ENCODE results near the gene MTG1. TPM values are rescaled to one million over a fixed set of nuclear protein-coding genes. Genes with fewer than 3 reads are reported as not detected.

The MTG1 gene
- total and polyA plus RNA-seq, 12 donors = 24.0 to 118 (median 48.8) TPM

DNA sequence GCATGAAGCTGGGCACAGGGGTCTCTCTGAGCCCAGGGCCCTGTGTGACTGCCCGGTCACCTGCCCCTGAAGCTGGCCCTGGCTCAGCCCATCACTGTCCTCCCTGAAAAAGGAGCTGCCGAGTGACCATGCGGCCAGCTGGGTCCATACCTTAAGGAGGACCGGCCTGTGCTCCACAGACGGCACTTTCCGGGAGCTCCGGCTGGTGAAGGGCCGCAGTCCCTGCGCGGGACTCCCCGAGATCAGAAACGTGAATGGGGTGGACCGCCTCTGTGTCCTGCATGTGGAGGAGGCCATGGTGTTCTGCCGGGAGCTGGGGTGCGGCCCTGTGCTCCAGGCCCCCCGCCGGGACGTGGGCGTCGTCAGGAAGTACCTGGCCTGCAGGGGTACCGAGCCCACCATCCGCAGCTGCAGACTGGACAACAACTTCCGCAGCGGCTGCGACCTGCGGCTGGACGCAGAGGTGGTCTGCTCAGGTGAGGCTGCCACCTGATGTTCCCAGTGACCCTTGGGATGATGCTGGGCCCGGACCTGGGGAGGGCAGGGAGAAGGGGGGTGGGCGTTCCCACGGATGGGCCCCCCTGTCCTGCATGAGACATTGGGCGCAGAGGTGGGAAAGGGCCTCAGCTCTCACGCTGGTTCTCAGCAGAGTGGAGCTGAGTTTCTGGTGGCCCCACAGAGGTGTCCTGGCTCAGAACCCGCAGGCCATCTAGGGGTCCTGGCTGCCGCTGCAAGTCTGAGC, 63.3 kb downstream of the MTG1 start:
- Histone ChIP-seq H3K9me3 (replicated peaks in 1 of 3) (no peaks in the 10 kb centered on the region), H3K27me3 (no peaks in the 10 kb centered on the region), H3K4me1 (replicated peaks in 1 of 2) (no peaks in the 10 kb centered on the region), H3K36me3 (replicated peaks in 1 of 2) (no peaks in the 10 kb centered on the region), H3K27ac (no peak overlapping the region), H3K4me3 (no peak overlapping the region)
- TF ChIP-seq, protein P1, sequence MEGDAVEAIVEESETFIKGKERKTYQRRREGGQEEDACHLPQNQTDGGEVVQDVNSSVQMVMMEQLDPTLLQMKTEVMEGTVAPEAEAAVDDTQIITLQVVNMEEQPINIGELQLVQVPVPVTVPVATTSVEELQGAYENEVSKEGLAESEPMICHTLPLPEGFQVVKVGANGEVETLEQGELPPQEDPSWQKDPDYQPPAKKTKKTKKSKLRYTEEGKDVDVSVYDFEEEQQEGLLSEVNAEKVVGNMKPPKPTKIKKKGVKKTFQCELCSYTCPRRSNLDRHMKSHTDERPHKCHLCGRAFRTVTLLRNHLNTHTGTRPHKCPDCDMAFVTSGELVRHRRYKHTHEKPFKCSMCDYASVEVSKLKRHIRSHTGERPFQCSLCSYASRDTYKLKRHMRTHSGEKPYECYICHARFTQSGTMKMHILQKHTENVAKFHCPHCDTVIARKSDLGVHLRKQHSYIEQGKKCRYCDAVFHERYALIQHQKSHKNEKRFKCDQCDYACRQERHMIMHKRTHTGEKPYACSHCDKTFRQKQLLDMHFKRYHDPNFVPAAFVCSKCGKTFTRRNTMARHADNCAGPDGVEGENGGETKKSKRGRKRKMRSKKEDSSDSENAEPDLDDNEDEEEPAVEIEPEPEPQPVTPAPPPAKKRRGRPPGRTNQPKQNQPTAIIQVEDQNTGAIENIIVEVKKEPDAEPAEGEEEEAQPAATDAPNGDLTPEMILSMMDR (IDR thresholded peaks at IDR 0.05) = no peak
- TF ChIP-seq POLR2A (IDR thresholded peaks at IDR 0.05) = no peak
- DNase-seq = peak in 2 of 7 donors; percentile 4 to 15
- intact Hi-C loops (cut with DNase I) = no loop called here
- WGBS, 4 donors = 89 to 93% (median 91%) methylated on average over 7 to 34 of the region's 34 CpGs

DNA sequence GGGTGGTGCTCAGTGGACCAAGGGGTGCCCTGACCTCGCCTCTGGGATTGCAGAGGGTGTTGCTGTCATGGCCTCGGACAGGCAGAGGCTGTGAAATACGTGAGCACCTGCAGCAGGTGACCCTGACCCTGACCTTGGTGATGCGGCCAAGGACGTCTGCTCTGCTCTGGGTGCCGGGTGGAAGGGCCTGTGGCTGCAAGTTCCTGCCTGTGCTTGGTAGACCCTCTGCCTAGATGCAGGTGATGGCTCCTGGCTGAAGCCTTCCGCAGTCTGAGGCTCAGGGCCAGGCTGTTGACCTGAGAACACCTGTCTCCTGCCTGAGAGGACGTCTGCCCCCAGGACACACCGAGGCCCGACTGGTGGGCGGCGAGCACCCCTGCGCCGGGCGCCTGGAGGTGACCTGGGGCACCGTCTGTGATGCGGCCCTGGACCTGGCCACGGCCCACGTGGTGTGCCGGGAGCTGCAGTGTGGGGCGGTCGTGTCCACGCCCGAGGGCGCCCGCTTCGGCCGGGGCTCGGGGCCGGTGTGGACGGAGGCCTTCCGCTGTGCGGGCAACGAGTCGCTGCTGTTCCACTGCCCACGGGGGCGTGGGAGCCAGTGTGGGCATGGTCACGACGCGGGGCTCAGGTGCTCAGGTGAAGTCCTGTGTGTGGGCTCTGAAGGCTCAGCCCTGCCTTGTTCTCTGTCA, 64.2 kb downstream of the MTG1 start:
- WGBS, 4 donors = 89 to 91% (median 90%) methylated on average over 22 to 40 of the region's 40 CpGs; no CpG with 5 or more reads in 1 of the 4 donors
- H3K9me3 ChIP-seq (replicated peaks in 1 of 3) = no peaks in the 10 kb centered on the region
- H3K27me3 ChIP-seq = no peaks in the 10 kb centered on the region
- peak in 3 of 7 donors; percentile 4 to 35 (median 13) for DNase-seq
- H3K4me1 ChIP-seq (replicated peaks in 1 of 2) = no peaks in the 10 kb centered on the region
- intact Hi-C loops (cut with DNase I) = no loop called here
- no peaks in the 10 kb centered on the region for H3K36me3 ChIP-seq (replicated peaks in 1 of 2)
- H3K4me3 ChIP-seq = no peak overlapping the region
- H3K27ac ChIP-seq = no peak overlapping the region
- TF ChIP-seq, protein P1 (IDR thresholded peaks at IDR 0.05) = no peak
- no peak for TF ChIP-seq POLR2A (IDR thresholded peaks at IDR 0.05)

DNA sequence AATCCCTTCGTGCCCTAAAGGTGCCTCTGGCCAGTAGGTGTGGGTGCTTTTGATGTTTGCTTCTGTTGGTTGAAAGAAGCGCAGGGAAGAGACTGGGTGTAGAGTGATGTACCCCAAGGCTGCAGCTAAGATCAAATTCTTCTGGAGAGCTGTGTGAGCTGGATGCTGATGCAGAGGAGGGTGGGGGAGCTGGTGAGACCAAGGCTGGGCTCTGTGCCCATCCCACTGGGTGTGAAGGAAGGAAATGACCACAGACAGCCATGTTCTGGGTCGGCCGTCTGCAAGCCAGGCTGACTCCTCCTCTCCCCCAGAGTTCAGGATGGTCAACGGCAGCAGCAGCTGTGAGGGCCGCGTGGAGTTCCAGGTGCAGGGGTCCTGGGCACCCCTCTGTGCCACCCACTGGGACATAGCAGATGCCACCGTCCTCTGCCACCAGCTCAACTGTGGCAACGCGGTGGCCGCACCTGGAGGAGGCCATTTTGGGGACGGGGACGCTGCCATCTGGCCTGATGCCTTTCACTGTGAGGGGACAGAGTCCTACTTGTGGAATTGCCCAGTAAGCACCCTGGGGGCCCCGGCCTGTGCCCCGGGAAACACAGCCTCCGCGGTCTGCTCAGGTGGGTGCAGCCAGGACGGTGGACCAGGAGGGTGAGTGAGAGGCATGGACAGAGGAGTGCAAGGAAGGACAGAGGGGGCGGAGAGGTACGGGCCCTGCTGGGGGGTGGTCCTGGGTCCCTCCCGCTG, 64.9 kb downstream of the MTG1 start:
- intact Hi-C loops (cut with DNase I) = no loop called here

More for the DNA sequence above, 64.9 kb downstream of the MTG1 start:
- Histone ChIP-seq H3K36me3 (replicated peaks in 1 of 2) (no peaks in the 10 kb centered on the region), H3K27ac (no peak overlapping the region), H3K4me1 (replicated peaks in 1 of 2) (no peaks in the 10 kb centered on the region), H3K27me3 (no peaks in the 10 kb centered on the region), H3K4me3 (no peak overlapping the region), H3K9me3 (replicated peaks in 1 of 3) (no peaks in the 10 kb centered on the region)
- TF ChIP-seq POLR2A (IDR thresholded peaks at IDR 0.05) = no peak
- TF ChIP-seq, protein P1 (IDR thresholded peaks at IDR 0.05) = no peak
- WGBS, 4 donors = 84 to 91% (median 87%) methylated on average over 12 to 21 of the region's 21 CpGs
- peak in 3 of 7 donors; percentile 6 to 35 (median 9) for DNase-seq

Data from adrenal gland (tissue), 12 donors.